ENCODE measurements around the gene PAFAH1B2. TPM values are rescaled to one million over a fixed set of nuclear protein-coding genes. Genes with fewer than 3 reads are reported as not detected.

Gene PAFAH1B2
- total RNA-seq, 6 donors from 2014 or later, result 63.9 to 101 (median 81.3) TPM

DNA sequence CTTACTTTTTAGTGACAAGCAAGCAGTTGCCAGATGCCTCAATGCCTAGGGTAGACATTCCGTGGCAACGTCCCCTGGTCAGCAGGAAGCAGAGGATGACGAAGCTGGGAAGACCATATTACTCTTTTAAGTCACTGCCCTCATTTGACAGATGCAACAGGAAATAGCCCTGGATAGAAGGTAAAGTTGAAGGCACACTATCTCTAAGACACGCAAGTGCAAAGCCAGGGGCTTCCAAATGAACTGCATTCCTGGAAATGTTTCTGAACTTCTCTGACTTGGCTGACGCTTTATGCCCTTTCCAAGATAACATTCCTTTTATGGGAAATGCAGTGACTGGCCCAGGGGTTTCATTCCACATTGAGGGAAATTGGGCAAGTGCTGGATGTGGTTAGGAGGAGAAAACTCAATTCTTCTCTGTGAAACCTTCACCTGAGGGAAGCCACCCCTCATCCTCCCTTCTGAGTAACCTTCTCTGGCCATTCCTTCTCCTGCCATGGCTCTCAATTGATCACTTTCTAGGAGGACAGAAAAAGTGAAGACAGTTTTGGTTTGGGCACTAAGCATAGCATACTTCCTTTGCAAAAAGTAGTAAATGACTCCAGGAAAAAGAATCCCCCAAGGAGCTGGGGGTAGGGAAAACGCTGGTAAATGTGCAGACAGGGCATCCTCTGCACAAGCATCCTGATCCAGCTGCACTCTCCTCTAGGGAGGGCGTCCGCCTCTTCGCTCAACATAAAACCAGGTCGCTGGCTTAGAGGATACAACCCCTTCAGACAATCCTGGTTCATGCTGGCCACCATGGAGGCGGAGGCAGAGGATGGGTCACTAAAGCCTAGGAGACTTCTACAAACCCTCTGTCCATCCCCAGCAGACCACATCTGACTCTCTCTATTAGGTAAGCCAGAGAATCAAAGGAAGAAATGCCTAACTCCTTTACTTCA is 73.3 kb downstream of the PAFAH1B2 start:
- DNase-seq (no peak), ATAC-seq (ENCODE audit: low FRiP score in 2 of 2) (no peak)
- Histone ChIP-seq H3K4me1 (peaks cover 5 to 11% (median 10%) of the 10 kb centered on the region in 4 donors), H3K36me3 (peaks cover 18 to 93% (median 66%) of the 10 kb centered on the region in 4 donors), H3K27me3 (no peaks in the 10 kb centered on the region), H3K4me3 (no peak overlapping the region), H3K9me3 (no peaks in the 10 kb centered on the region), H3K27ac (peak overlapping the region; percentile 20 to 53 (median 40))
- TF ChIP-seq POLR2A (IDR thresholded peaks at IDR 0.05) (no peak), EP300 (IDR thresholded peaks at IDR 0.05) (no peak), POLR2AphosphoS5 (IDR thresholded peaks at IDR 0.05) (no peak), CTCF (IDR thresholded peaks at IDR 0.05) (no peak)
- WGBS, 2 donors, result 81 to 87% methylated on average over 10 to 11 of the region's 11 CpGs

GRCh38 chr11:117218133-117218915 is 74.2 kb downstream of the PAFAH1B2 start:
- TF ChIP-seq EP300 (IDR thresholded peaks at IDR 0.05), result no peak
- no peak for TF ChIP-seq POLR2A (IDR thresholded peaks at IDR 0.05)
- TF ChIP-seq POLR2AphosphoS5 (IDR thresholded peaks at IDR 0.05), result no peak
- TF ChIP-seq CTCF (IDR thresholded peaks at IDR 0.05), result no peak
- Histone ChIP-seq H3K36me3 (peaks cover 15 to 94% (median 65%) of the 10 kb centered on the region in 4 donors), H3K27ac (peak overlapping the region; percentile 20 to 53 (median 40)), H3K27me3 (no peaks in the 10 kb centered on the region), H3K9me3 (no peaks in the 10 kb centered on the region), H3K4me3 (no peak overlapping the region), H3K4me1 (peaks cover 5 to 11% (median 10%) of the 10 kb centered on the region in 4 donors)
- 75 to 79% methylated on average over 15 of the region's 15 CpGs for WGBS, 2 donors
- DNase-seq (no peak), ATAC-seq (ENCODE audit: low FRiP score in 2 of 2) (no peak)

GRCh38 chr11:117219001-117219400 is 74.9 kb downstream of the PAFAH1B2 start:
- WGBS, 2 donors, result 91 to 100% methylated on average over 1 to 9 of the region's 9 CpGs
- no peak overlapping the region for H3K4me3 ChIP-seq
- H3K36me3 ChIP-seq, result peaks cover 19 to 95% (median 68%) of the 10 kb centered on the region in 4 donors
- DNase-seq (no peak), ATAC-seq (ENCODE audit: low FRiP score in 2 of 2) (no peak)
- H3K4me1 ChIP-seq, result peaks cover 5 to 11% (median 10%) of the 10 kb centered on the region in 4 donors
- TF ChIP-seq CTCF (IDR thresholded peaks at IDR 0.05) (no peak), POLR2A (IDR thresholded peaks at IDR 0.05) (no peak), POLR2AphosphoS5 (IDR thresholded peaks at IDR 0.05) (no peak), EP300 (IDR thresholded peaks at IDR 0.05) (no peak)
- H3K9me3 ChIP-seq, result no peaks in the 10 kb centered on the region
- peak overlapping the region in 3 of 4 donors; percentile 27 to 53 (median 52) for H3K27ac ChIP-seq
- H3K27me3 ChIP-seq, result no peaks in the 10 kb centered on the region

GRCh38 chr11:117219455-117219854 is 75.4 kb downstream of the PAFAH1B2 start:
- Histone ChIP-seq H3K27me3 (no peaks in the 10 kb centered on the region), H3K4me3 (no peak overlapping the region), H3K27ac (peak overlapping the region in 2 of 4 donors; percentile 14 to 52), H3K36me3 (peaks cover 19 to 95% (median 67%) of the 10 kb centered on the region in 4 donors), H3K4me1 (peaks cover 5 to 11% (median 10%) of the 10 kb centered on the region in 4 donors), H3K9me3 (no peaks in the 10 kb centered on the region)
- DNase-seq (no peak), ATAC-seq (ENCODE audit: low FRiP score in 2 of 2) (no peak)
- TF ChIP-seq POLR2A (IDR thresholded peaks at IDR 0.05) (no peak), POLR2AphosphoS5 (IDR thresholded peaks at IDR 0.05) (no peak), CTCF (IDR thresholded peaks at IDR 0.05) (no peak), EP300 (IDR thresholded peaks at IDR 0.05) (no peak)
- 93 to 100% methylated on average over 2 to 8 of the region's 8 CpGs for WGBS, 2 donors
